D721Med (cell line): ENCODE results near the gene VGLL4.

Source experiments
- DNase-seq: peaks from one replicate; pipeline ENCODE4 v3.0.0; 2011; ENCODE audit warnings: low spot score; ENCODE audit not compliant: insufficient read length
- FAIRE-seq: peaks from 2 replicates; lab custom pipeline; 2011; peaks lifted over from hg19 to GRCh38; lab: Jason Lieb, UNC
- CTCF ChIP-seq: IDR thresholded peaks from 2 replicates; pipeline ENCODE4 v1.5.1; 2012; ENCODE audit warnings: mild to moderate bottlenecking, control low read depth; ENCODE audit not compliant: insufficient read depth; ENCODE audit errors: missing control alignments

The VGLL4 gene

GRCh38 chr3:11619946-11620652, 23.6 kb downstream of the VGLL4 start:
- no peak for TF ChIP-seq CTCF
- no peak for DNase-seq
- FAIRE-seq, result no peak

- TF ChIP-seq CTCF, result no peak
- DNase-seq (no peak), FAIRE-seq (no peak)
These were observed 24.3 kb downstream of the VGLL4 start for GRCh38 chr3:11619461-11619860.

GRCh38 chr3:11618904-11619303, 24.8 kb downstream of the VGLL4 start:
- FAIRE-seq (no peak), DNase-seq (no peak)
- TF ChIP-seq CTCF, result no peak

GRCh38 chr3:11616551-11616950, 27.2 kb downstream of the VGLL4 start:
- DNase-seq, result no peak
- FAIRE-seq, result no peak
- TF ChIP-seq CTCF, result no peak

- no peak for DNase-seq
- no peak for FAIRE-seq
- no peak for TF ChIP-seq CTCF
These were observed 29.7 kb downstream of the VGLL4 start for GRCh38 chr3:11613851-11614487.

- no peak for DNase-seq
- FAIRE-seq, result no peak
- TF ChIP-seq CTCF, result no peak
These were observed 30.4 kb downstream of the VGLL4 start for GRCh38 chr3:11613319-11613718.
